Measurements from ENCODE around the gene CLDND2. TPM values are rescaled to one million over a fixed set of nuclear protein-coding genes. Genes with fewer than 3 reads are reported as not detected.
A peak's percentile ranks its signal among the peaks of the same experiment; 100 is the strongest.

The CLDND2 gene
- total and polyA plus RNA-seq, 4 experiments from 2014 or later = 1.5 to 2.0 TPM; not detected in 2

DNA sequence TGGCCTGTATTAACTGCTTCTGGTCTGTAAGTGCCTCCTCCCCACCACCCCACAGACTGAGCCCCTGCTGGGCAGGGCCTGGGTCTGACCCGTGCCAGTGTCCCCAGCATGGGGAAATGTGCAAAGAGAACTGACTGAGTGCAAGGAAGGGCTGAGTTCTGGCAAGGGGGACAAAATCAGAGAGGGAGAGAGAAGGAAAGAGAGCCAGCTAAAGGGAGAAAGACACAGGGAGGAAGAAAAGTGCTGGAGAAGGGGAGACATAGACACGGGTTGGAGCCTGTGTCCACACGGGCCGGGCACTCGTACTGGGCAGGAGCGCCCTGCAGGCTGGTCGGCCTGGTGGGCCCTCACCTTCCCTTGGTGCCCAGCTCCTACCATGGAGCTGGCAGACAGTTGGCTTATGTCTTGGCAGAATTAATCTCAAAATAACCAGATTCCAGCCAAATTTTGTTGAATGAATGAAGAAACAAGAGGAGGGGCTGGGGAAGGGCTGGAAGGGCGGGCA, 2.4 kb upstream of the CLDND2 start:
- ChIA-PET CTCF (ENCODE audit: partially characterized antibody) (interaction anchor here (1.3 to 2.3 kb wide), 2 partner anchors 17 to 27 kb away, joined by 3 to 10 read pairs; no protein-coding TSS in a partner anchor), POLR2A (ENCODE audit: partially characterized antibody) (no interaction called here)
- peak overlapping the region; percentile 66 for H3K27ac ChIP-seq (ENCODE audit: low read depth, low read length)
- DNase-seq = no peak
- no peaks in the 10 kb centered on the region for H3K9me3 ChIP-seq (ENCODE audit: control insufficient read depth in 1 of 2, low read length in 2 of 2)
- Mint-ChIP-seq H3K9me3 (no peaks in the 10 kb centered on the region), H3K27ac (peak overlapping the region; percentile 31 to 92 (median 79)), H3K27me3 (no peaks in the 10 kb centered on the region), H3K4me3 (peak overlapping the region; percentile 3 to 78 (median 65)), H3K36me3 (peaks cover 0 to 9% of the 10 kb centered on the region in 2 donors), H3K4me1 (peaks cover 45 to 90% (median 67%) of the 10 kb centered on the region in 4 donors)
- H3K4me3 ChIP-seq (ENCODE audit: low read length in 2 of 2) = no peak overlapping the region
- no peaks in the 10 kb centered on the region for H3K27me3 ChIP-seq (ENCODE audit: insufficient read depth, low read length)
- no peaks in the 10 kb centered on the region for H3K36me3 ChIP-seq (ENCODE audit: insufficient read depth, low read length)
- intact Hi-C loops (cut with micrococcal nuclease) = no loop called here
- H3K4me1 ChIP-seq (ENCODE audit: insufficient read depth, low read length) = peaks cover 74% of the 10 kb centered on the region

DNA sequence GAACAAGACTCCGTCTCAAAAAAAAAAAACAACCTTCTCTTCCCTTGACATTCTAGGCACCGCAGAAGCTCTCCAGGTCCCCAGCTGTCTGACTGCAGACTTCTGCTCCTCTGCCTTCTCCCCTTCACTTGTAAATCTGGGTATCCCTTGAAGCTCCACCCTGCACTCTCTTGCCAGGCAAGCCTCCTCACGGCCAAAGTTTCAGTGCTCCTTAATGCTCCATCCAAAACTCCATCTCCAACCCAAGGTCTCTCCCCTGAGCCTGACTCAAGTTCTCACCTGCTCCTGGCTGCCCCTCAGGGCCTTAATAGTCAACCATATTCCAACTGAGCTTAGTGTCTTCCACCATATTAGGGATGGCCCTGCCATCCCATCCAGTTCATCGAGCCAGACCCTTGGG, 1.4 kb upstream of the CLDND2 start:
- Mint-ChIP-seq H3K4me1 (peaks cover 44 to 90% (median 63%) of the 10 kb centered on the region in 4 donors), H3K27me3 (no peaks in the 10 kb centered on the region), H3K9me3 (no peaks in the 10 kb centered on the region), H3K36me3 (peaks cover 0 to 14% of the 10 kb centered on the region in 2 donors), H3K27ac (peak overlapping the region; percentile 2 to 92 (median 82)), H3K4me3 (peak overlapping the region in 6 of 8 donors; percentile 21 to 80 (median 65))
- ChIA-PET CTCF (ENCODE audit: partially characterized antibody) (interaction anchor here (0.7 to 1.3 kb wide), 3 partner anchors 18 to 67 kb away, joined by 3 to 4 read pairs (median 3); no protein-coding TSS in a partner anchor), POLR2A (ENCODE audit: partially characterized antibody) (no interaction called here)
- Histone ChIP-seq H3K4me1 (ENCODE audit: insufficient read depth, low read length) (peaks cover 71% of the 10 kb centered on the region), H3K9me3 (ENCODE audit: control insufficient read depth in 1 of 2, low read length in 2 of 2) (no peaks in the 10 kb centered on the region), H3K4me3 (ENCODE audit: low read length in 2 of 2) (no peak overlapping the region), H3K27me3 (ENCODE audit: insufficient read depth, low read length) (no peaks in the 10 kb centered on the region), H3K36me3 (ENCODE audit: insufficient read depth, low read length) (no peaks in the 10 kb centered on the region), H3K27ac (ENCODE audit: low read depth, low read length) (no peak overlapping the region)
- intact Hi-C loops (cut with micrococcal nuclease) = no loop called here
- DNase-seq = no peak

DNA sequence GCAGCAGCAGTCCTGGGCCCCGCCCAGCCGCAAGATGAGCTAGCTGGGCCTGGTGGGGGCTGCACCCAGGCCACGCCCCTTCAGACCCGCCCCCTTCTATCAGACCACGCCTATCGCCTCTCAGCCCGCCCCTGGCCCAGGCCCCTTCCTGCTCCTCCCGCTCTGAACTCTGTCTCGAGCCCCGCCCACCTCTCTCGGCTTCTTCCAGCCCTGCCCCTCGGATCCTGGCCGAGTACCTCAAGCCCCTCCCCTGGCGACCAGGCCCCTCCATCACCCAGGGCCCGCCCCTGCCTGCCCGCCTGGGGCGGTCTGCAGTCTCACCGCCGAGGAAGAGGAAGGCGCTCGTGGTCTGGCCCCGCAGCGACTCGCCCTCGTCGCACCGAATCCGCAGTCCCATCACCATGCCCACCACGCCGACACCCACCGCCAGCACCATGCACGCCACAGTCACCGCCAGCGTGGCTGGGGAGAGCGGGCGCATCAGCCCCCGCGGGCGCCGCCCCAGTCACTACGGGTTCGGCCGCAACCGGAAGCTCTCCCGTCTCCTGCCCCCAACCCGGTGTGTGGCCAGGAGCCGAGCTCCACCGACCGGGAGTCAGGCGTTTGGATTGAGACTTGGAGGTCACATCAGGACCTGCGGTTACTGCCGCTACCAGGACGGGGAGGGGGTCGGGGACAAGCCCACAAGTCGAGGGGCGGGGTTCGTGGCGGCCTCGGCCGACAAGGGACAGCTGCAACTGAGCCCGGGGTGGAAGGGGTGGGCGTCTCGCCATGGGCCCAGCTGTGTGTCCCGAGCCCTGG, 1.0 kb downstream of the CLDND2 start:
- peaks cover 67% of the 10 kb centered on the region for H3K4me1 ChIP-seq (ENCODE audit: insufficient read depth, low read length)

DNA sequence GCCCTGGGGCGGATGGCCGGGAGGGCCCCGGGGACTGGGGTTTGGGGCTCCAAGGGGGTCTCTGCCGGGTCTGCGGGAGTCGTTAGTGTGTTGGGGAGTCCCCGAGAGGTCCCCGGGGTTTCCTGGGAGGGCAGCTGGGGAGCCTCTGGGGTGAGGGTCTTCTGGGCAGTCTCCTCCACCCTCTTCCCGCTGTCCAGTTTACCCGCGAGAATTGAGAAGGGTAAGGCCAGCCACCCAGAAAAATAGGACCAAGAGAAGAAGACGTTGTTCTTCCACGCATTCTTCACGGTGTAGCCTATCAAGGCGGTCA, 1.6 kb downstream of the CLDND2 start:
- intact Hi-C loops (cut with micrococcal nuclease) = loop anchor here (1.0 to 5.0 kb wide), 4 partner anchors 27 to 335 kb away; no protein-coding TSS in a partner anchor
- Mint-ChIP-seq H3K4me3 (peak overlapping the region; percentile 92 to 100 (median 98)), H3K4me1 (peaks cover 47 to 87% (median 64%) of the 10 kb centered on the region in 4 donors), H3K9me3 (no peaks in the 10 kb centered on the region), H3K27me3 (no peaks in the 10 kb centered on the region), H3K27ac (peak overlapping the region; percentile 87 to 98 (median 96)), H3K36me3 (peaks cover 0 to 17% of the 10 kb centered on the region in 2 donors)
- Histone ChIP-seq H3K27me3 (ENCODE audit: insufficient read depth, low read length) (no peaks in the 10 kb centered on the region), H3K4me3 (ENCODE audit: low read length in 2 of 2) (peak overlapping the region; percentile 83 to 85), H3K4me1 (ENCODE audit: insufficient read depth, low read length) (peaks cover 67% of the 10 kb centered on the region), H3K27ac (ENCODE audit: low read depth, low read length) (peak overlapping the region; percentile 77), H3K36me3 (ENCODE audit: insufficient read depth, low read length) (no peaks in the 10 kb centered on the region), H3K9me3 (ENCODE audit: control insufficient read depth in 1 of 2, low read length in 2 of 2) (no peaks in the 10 kb centered on the region)
- CTCF ChIA-PET (ENCODE audit: partially characterized antibody) = interaction anchor here (1.1 to 1.6 kb wide), 2 partner anchors 28 to 29 kb away, joined by 3 to 7 read pairs; no protein-coding TSS in a partner anchor
- POLR2A ChIA-PET (ENCODE audit: partially characterized antibody) = interaction anchor here (0.6 to 2.3 kb wide), 6 partner anchors 9 to 74 kb away, joined by 3 to 15 read pairs (median 8); no protein-coding TSS in a partner anchor
- no peak for DNase-seq

More for the DNA sequence above, 1.0 kb downstream of the CLDND2 start:
- no peaks in the 10 kb centered on the region for H3K9me3 Mint-ChIP-seq
- H3K27me3 ChIP-seq (ENCODE audit: insufficient read depth, low read length) = no peaks in the 10 kb centered on the region
- H3K36me3 ChIP-seq (ENCODE audit: insufficient read depth, low read length) = no peaks in the 10 kb centered on the region
- peak overlapping the region; percentile 83 to 85 for H3K4me3 ChIP-seq (ENCODE audit: low read length in 2 of 2)
- peak overlapping the region; percentile 77 for H3K27ac ChIP-seq (ENCODE audit: low read depth, low read length)
- H3K4me1 Mint-ChIP-seq = peaks cover 49 to 88% (median 64%) of the 10 kb centered on the region in 4 donors
- H3K27me3 Mint-ChIP-seq = no peaks in the 10 kb centered on the region
- peak; percentile 89 to 95 (median 91) for DNase-seq
- ChIA-PET CTCF (ENCODE audit: partially characterized antibody) (interaction anchor here (1.1 to 1.6 kb wide), 2 partner anchors 28 to 29 kb away, joined by 3 to 7 read pairs; no protein-coding TSS in a partner anchor), POLR2A (ENCODE audit: partially characterized antibody) (interaction anchor here (0.6 to 2.3 kb wide), 9 partner anchors 8 to 73 kb away, joined by 3 to 15 read pairs (median 4); partner anchors contain the start of gene VSIG10L)
- peak overlapping the region; percentile 87 to 98 (median 96) for H3K27ac Mint-ChIP-seq
- peak overlapping the region; percentile 92 to 100 (median 98) for H3K4me3 Mint-ChIP-seq
- no peaks in the 10 kb centered on the region for H3K9me3 ChIP-seq (ENCODE audit: control insufficient read depth in 1 of 2, low read length in 2 of 2)
- intact Hi-C loops (cut with micrococcal nuclease) = loop anchor here (1.0 to 5.0 kb wide), 4 partner anchors 27 to 335 kb away; no protein-coding TSS in a partner anchor
- H3K36me3 Mint-ChIP-seq = peaks cover 0 to 15% of the 10 kb centered on the region in 2 donors

DNA sequence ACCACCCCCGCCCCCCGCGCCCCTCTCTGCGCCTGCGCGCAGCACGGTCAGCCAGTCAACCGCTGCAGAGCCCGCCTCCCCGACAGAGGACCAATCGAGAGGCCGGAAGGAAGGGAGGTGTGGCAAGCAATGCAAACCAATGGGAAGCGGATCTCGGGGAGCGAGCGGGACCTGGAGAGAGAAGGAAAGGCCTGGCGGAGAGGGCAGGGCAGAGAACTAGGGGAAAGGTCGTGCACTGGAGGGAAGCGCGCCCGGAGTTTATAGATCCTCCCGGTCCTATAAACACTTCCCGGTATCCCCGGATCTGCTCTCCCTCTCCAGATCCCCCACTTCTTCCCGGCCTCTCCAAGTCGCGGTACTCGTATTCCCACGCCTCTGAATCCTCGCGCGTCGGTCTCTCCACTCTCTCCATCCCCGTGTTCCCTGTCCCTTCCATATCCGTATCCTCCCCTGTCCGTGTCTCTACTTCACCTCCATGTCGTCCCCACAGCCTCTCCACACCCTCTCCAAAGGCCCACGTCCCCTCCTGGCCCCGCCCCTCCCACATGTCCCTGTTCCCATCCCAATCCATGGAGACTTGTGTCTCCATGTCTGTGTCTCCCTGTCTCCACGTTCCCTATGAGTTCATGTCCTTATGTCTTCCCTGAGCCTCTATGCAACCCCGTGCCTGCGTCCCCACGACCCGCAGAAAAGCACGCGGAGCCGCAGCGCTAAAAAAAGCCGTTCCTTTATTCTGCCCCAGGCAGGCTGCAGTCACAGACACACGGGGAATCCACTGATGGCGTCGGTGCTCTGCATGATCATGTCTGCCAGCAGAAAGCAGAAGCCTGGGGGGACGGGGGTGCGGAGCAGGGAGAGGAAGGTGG, 2.2 kb downstream of the CLDND2 start:
- ChIA-PET CTCF (ENCODE audit: partially characterized antibody) (interaction anchor here (1.6 kb wide), 1 partner anchor 28 kb away, joined by 3 read pairs; no protein-coding TSS in a partner anchor), POLR2A (ENCODE audit: partially characterized antibody) (interaction anchor here (0.6 to 2.3 kb wide), 8 partner anchors 9 to 74 kb away, joined by 3 to 15 read pairs (median 7); partner anchors contain the start of gene VSIG10L)
- peak overlapping the region; percentile 87 to 98 (median 96) for H3K27ac Mint-ChIP-seq
- H3K27me3 Mint-ChIP-seq = no peaks in the 10 kb centered on the region
- Histone ChIP-seq H3K4me1 (ENCODE audit: insufficient read depth, low read length) (peaks cover 65% of the 10 kb centered on the region), H3K9me3 (ENCODE audit: control insufficient read depth in 1 of 2, low read length in 2 of 2) (no peaks in the 10 kb centered on the region), H3K4me3 (ENCODE audit: low read length in 2 of 2) (peak overlapping the region; percentile 83 to 85), H3K27me3 (ENCODE audit: insufficient read depth, low read length) (no peaks in the 10 kb centered on the region), H3K27ac (ENCODE audit: low read depth, low read length) (peak overlapping the region; percentile 77), H3K36me3 (ENCODE audit: insufficient read depth, low read length) (no peaks in the 10 kb centered on the region)
- peak; percentile 87 to 94 (median 88) for DNase-seq
- no peaks in the 10 kb centered on the region for H3K9me3 Mint-ChIP-seq
- H3K4me1 Mint-ChIP-seq = peaks cover 43 to 81% (median 63%) of the 10 kb centered on the region in 4 donors
- peak overlapping the region; percentile 92 to 100 (median 98) for H3K4me3 Mint-ChIP-seq
- intact Hi-C loops (cut with micrococcal nuclease) = loop anchor here (1.0 to 5.0 kb wide), 4 partner anchors 27 to 336 kb away; no protein-coding TSS in a partner anchor
- H3K36me3 Mint-ChIP-seq = peaks cover 0 to 17% of the 10 kb centered on the region in 2 donors

DNA sequence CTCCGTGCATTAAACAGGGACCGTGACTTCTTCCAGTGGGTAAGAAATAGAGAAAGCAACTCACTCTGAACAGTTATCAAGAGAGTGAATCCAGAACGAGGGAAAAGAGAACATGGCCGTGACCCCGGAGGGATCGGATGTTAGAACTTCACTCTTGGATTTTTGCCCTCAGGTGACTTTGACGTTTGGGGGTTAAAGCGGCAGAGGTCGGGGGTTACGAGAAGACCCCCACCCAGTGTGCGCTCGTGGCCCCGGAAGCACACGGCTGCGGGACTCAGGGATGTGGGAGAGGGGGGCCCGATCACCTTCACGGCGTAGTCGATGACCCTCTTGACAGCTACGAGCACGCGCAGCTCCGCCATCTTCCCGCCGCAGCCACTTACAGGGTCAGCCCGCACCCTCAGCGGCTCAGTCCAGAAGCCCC, 2.8 kb downstream of the CLDND2 start, which contains the start of gene ETFB:
Gene ETFB, minus strand, starts transcription at position 424 of the 424 bp plus-strand sequence. Its CDS starts 62 bp downstream, at position 362.
- H3K27ac ChIP-seq (ENCODE audit: low read depth, low read length) = peak within 1 kb of the TSS; percentile 77
- Mint-ChIP-seq H3K27ac (peak within 1 kb of the TSS; percentile 87 to 98 (median 96)), H3K27me3 (no peaks in the 10 kb centered on the region), H3K36me3 (peaks cover 0 to 17% of the 10 kb centered on the region in 2 donors), H3K9me3 (no peaks in the 10 kb centered on the region), H3K4me1 (peaks cover 37 to 76% (median 59%) of the 10 kb centered on the region in 4 donors), H3K4me3 (peak within 1 kb of the TSS; percentile 92 to 100 (median 98))
- no peak for DNase-seq
- no peaks in the 10 kb centered on the region for H3K9me3 ChIP-seq (ENCODE audit: control insufficient read depth in 1 of 2, low read length in 2 of 2)
- no peaks in the 10 kb centered on the region for H3K27me3 ChIP-seq (ENCODE audit: insufficient read depth, low read length)
- intact Hi-C loops (cut with micrococcal nuclease) = loop anchor here (5.0 kb wide), 1 partner anchor 336 kb away; no protein-coding TSS in a partner anchor
- H3K4me3 ChIP-seq (ENCODE audit: low read length in 2 of 2) = peak within 1 kb of the TSS; percentile 83 to 85
- peaks cover 58% of the 10 kb centered on the region for H3K4me1 ChIP-seq (ENCODE audit: insufficient read depth, low read length)
- no peaks in the 10 kb centered on the region for H3K36me3 ChIP-seq (ENCODE audit: insufficient read depth, low read length)
- CTCF ChIA-PET (ENCODE audit: partially characterized antibody) = interaction anchor here (0.9 to 1.0 kb wide), 3 partner anchors 11 to 28 kb away, joined by 3 read pairs; no protein-coding TSS in a partner anchor
- POLR2A ChIA-PET (ENCODE audit: partially characterized antibody) = interaction anchor here (0.8 to 1.6 kb wide), 5 partner anchors 10 to 28 kb away, joined by 3 to 8 read pairs (median 4); partner anchors contain the start of gene VSIG10L

All from CD4-positive, alpha-beta memory T cell (primary cell).